Brain microvascular endothelial cell (primary cell): ENCODE data around the gene FGB.

Source experiments
- DNase-seq: peaks from one replicate; pipeline ENCODE4 v3.0.0-alpha.2; 2020
- H3K27ac ChIP-seq: fragments of 250-450 bp; sonication (Bioruptor Pico); 2 replicates; pipeline ENCODE4 v1.5.1; 2020; ENCODE audit warnings: mild to moderate bottlenecking, moderate library complexity
- H3K27me3 ChIP-seq: fragments of 250-450 bp; sonication (Bioruptor Pico); replicated peaks from 2 replicates; pipeline ENCODE4 v1.5.1; 2020; ENCODE audit warnings: mild to moderate bottlenecking
- H3K36me3 ChIP-seq: fragments of 250-450 bp; sonication (Bioruptor Pico); replicated peaks from 2 replicates; pipeline ENCODE4 v1.5.1; 2020; ENCODE audit warnings: mild to moderate bottlenecking
- H3K4me3 ChIP-seq: 2 replicates; pipeline ENCODE4 v1.5.1; 2011; ENCODE audit warnings: low read depth, mild to moderate bottlenecking, control low read depth, low read length, moderate library complexity
- CTCF ChIP-seq: IDR thresholded peaks from 2 replicates; pipeline ENCODE4 v1.5.1; 2011; ENCODE audit warnings: low read depth, mild to moderate bottlenecking, moderate library complexity, low read length, control low read depth, inconsistent platforms; ENCODE audit errors: missing control alignments
- in situ Hi-C: cut with HindIII; loops from 2 replicates; pipeline ENCODE4 v1.10.0; 2017; ENCODE audit warnings: low sequenced_read_pairs, low pct_ligation_motif_present

The FGB gene

DNA sequence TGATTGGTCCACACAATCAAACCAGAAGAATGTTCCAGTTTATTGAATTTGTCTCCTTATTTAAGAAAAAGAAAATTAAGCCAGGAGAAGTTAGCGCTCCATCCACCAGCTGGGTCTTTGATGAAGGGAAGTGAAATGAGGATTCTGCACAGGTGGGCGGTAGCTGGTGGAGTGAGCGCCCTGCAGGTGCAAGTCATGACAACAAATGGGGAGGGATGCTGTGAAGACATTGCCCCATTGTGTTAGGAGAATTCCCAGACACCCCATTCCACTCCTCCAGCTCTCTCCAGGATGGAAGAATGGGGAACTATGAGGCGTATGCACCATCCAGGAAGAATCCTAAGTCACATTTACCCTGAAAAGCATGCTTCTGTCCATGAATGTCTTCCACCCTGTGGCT lies 35.5 kb upstream of the FGB start:
- Histone ChIP-seq H3K36me3 (no peaks in the 10 kb centered on the region), H3K27me3 (no peaks in the 10 kb centered on the region), H3K4me3 (no peak overlapping the region), H3K27ac (no peak overlapping the region)
- DNase-seq = no peak
- no peak for TF ChIP-seq CTCF
- in situ Hi-C loops = no loop called here

DNA sequence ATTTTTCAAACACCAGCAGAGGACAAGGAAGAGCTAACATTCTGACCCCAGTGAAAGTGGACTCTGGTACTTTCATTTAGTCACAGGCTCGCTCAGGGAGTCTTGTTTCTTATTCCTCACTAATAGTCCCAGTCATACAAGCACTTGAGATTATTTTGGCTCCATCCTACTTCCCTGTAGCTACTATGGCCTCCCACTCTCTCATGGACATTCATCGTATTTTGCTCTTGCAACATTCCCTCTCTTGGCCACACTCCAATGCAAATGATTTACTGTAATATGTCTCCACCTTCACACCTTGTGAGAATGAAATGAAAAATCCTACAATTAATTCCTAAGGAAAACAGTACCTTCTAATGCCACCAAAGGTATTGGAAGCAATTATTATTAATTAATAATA lies 33.9 kb upstream of the FGB start:
- Histone ChIP-seq H3K36me3 (no peaks in the 10 kb centered on the region), H3K27me3 (no peaks in the 10 kb centered on the region), H3K4me3 (no peak overlapping the region), H3K27ac (no peak overlapping the region)
- TF ChIP-seq CTCF = no peak
- in situ Hi-C loops = no loop called here
- DNase-seq = no peak

- no peak for TF ChIP-seq CTCF
- in situ Hi-C loops = no loop called here
- no peak overlapping the region for H3K4me3 ChIP-seq
These were observed 32.9 kb upstream of the FGB start for GRCh38 chr4:154529728-154530519.

GRCh38 chr4:154534296-154534695 lies 28.5 kb upstream of the FGB start:
- Histone ChIP-seq H3K36me3 (peaks cover 14% of the 10 kb centered on the region), H3K27me3 (no peaks in the 10 kb centered on the region), H3K27ac (no peak overlapping the region), H3K4me3 (no peak overlapping the region)
- in situ Hi-C loops = no loop called here
- TF ChIP-seq CTCF = no peak
- no peak for DNase-seq

More at GRCh38 chr4:154529728-154530519, 32.9 kb upstream of the FGB start:
- no peak overlapping the region for H3K27ac ChIP-seq
- no peaks in the 10 kb centered on the region for H3K36me3 ChIP-seq
- DNase-seq = no peak
- H3K27me3 ChIP-seq = no peaks in the 10 kb centered on the region

GRCh38 chr4:154542271-154542879 lies 20.4 kb upstream of the FGB start:
- H3K4me3 ChIP-seq = no peak overlapping the region
- no peak overlapping the region for H3K27ac ChIP-seq
- no peak for TF ChIP-seq CTCF
- in situ Hi-C loops = no loop called here
- H3K27me3 ChIP-seq = no peaks in the 10 kb centered on the region
- H3K36me3 ChIP-seq = peaks cover 72% of the 10 kb centered on the region
- no peak for DNase-seq

GRCh38 chr4:154545689-154546088 lies 17.1 kb upstream of the FGB start:
- TF ChIP-seq CTCF = peak; percentile 49
- Histone ChIP-seq H3K27me3 (no peaks in the 10 kb centered on the region), H3K27ac (no peak overlapping the region), H3K4me3 (no peak overlapping the region), H3K36me3 (peaks cover 54% of the 10 kb centered on the region)
- DNase-seq = no peak
- in situ Hi-C loops = no loop called here
